Skeletal muscle satellite cell (primary cell): ENCODE data around the gene ZNF91. TPM values are rescaled to one million over a fixed set of nuclear protein-coding genes. Genes with fewer than 3 reads are reported as not detected.
A peak's percentile ranks its signal among the peaks of the same experiment; 100 is the strongest.
"Not testable (repeated sequence)": the region's sequence is repeated elsewhere in the genome, so short reads cannot be mapped to it uniquely, and the experiment has no call there.

Experiments used
- H3K27me3 ChIP-seq: 2 replicates; pipeline ENCODE4 v1.7.0; 2013; ENCODE audit warnings: low read length; ENCODE audit not compliant: control insufficient read depth, insufficient read depth
- H3K36me3 ChIP-seq: 2 replicates; pipeline ENCODE4 v1.7.0; 2013; ENCODE audit warnings: mild to moderate bottlenecking, control low read depth, low read length; ENCODE audit not compliant: insufficient read depth
- H3K4me1 ChIP-seq: 2 replicates; pipeline ENCODE4 v1.7.0; 2013; ENCODE audit warnings: low read length; ENCODE audit not compliant: control insufficient read depth, insufficient read depth
- H3K4me2 ChIP-seq: 2 replicates; pipeline ENCODE4 v1.7.0; 2013; ENCODE audit warnings: mild to moderate bottlenecking, low read length
- H3K4me3 ChIP-seq: 2 replicates; pipeline ENCODE4 v1.7.0; 2013; ENCODE audit warnings: low read length
- H3K9ac ChIP-seq: 2 replicates; pipeline ENCODE4 v1.7.0; 2013; ENCODE audit warnings: mild to moderate bottlenecking, low read depth, low read length, moderate library complexity
- H3K9me3 ChIP-seq: replicated peaks from 2 replicates; pipeline ENCODE4 v1.7.0; 2013; ENCODE audit warnings: mild to moderate bottlenecking, control low read depth, low read length
- total RNA-seq: library from RNA; depleted of rRNA; stranded (reverse); fragments of >200 nt; gene quantifications from 2 replicates; pipeline ENCODE4 v1.2.3, GENCODE V29; 2012; rRNA removed

The ZNF91 gene
- 16.8 and 18.5 TPM in 2 replicates for total RNA-seq

- Histone ChIP-seq H3K9ac (peak within 1 kb of the TSS; percentile 98), H3K4me2 (peak within 1 kb of the TSS; percentile 75), H3K36me3 (peaks cover 19% of the 10 kb centered on the region), H3K4me1 (no peaks in the 10 kb centered on the region), H3K4me3 (peak within 1 kb of the TSS; percentile 87), H3K27me3 (no peaks in the 10 kb centered on the region), H3K9me3 (peaks cover 4% of the 10 kb centered on the region)
Observed at GRCh38 chr19:23395041-23395721, at the start of gene ZNF91. Gene ZNF91 (minus strand): TSS chr19:23395471. CDS start chr19:23395354, 117 bp downstream.

- no peak overlapping the region for H3K4me2 ChIP-seq
- no peaks in the 10 kb centered on the region for H3K27me3 ChIP-seq
- no peaks in the 10 kb centered on the region for H3K4me1 ChIP-seq
- H3K9ac ChIP-seq: no peak overlapping the region
- H3K9me3 ChIP-seq: no peaks in the 10 kb centered on the region
- H3K36me3 ChIP-seq: no peaks in the 10 kb centered on the region
- H3K4me3 ChIP-seq: no peak overlapping the region
Observed at GRCh38 chr19:23440791-23441190, 45.5 kb upstream of the ZNF91 start.

GRCh38 chr19:23440207-23440606, 44.9 kb upstream of the ZNF91 start:
- H3K9me3 ChIP-seq: no peaks in the 10 kb centered on the region
- no peaks in the 10 kb centered on the region for H3K36me3 ChIP-seq
- H3K27me3 ChIP-seq: no peaks in the 10 kb centered on the region
- no peaks in the 10 kb centered on the region for H3K4me1 ChIP-seq
- H3K4me3 ChIP-seq: no peak overlapping the region
- H3K4me2 ChIP-seq: no peak overlapping the region
- no peak overlapping the region for H3K9ac ChIP-seq

- H3K36me3 ChIP-seq: no peaks in the 10 kb centered on the region
- no peaks in the 10 kb centered on the region for H3K9me3 ChIP-seq
- no peaks in the 10 kb centered on the region for H3K27me3 ChIP-seq
- H3K9ac ChIP-seq: no peak overlapping the region
- H3K4me1 ChIP-seq: no peaks in the 10 kb centered on the region
- H3K4me2 ChIP-seq: no peak overlapping the region
- H3K4me3 ChIP-seq: no peak overlapping the region
Observed at GRCh38 chr19:23439623-23440022, 44.4 kb upstream of the ZNF91 start.

GRCh38 chr19:23437901-23438300, 42.6 kb upstream of the ZNF91 start:
- H3K4me3 ChIP-seq: no peak overlapping the region
- no peak overlapping the region for H3K4me2 ChIP-seq

GRCh38 chr19:23436944-23437343, 41.7 kb upstream of the ZNF91 start:
- Histone ChIP-seq H3K9me3 (no peaks in the 10 kb centered on the region), H3K4me2 (no peak overlapping the region), H3K4me3 (no peak overlapping the region), H3K36me3 (no peaks in the 10 kb centered on the region), H3K9ac (no peak overlapping the region), H3K4me1 (no peaks in the 10 kb centered on the region), H3K27me3 (no peaks in the 10 kb centered on the region)

More at GRCh38 chr19:23437901-23438300, 42.6 kb upstream of the ZNF91 start:
- H3K9ac ChIP-seq: no peak overlapping the region
- no peaks in the 10 kb centered on the region for H3K36me3 ChIP-seq
- H3K4me1 ChIP-seq: no peaks in the 10 kb centered on the region
- H3K9me3 ChIP-seq: no peaks in the 10 kb centered on the region
- no peaks in the 10 kb centered on the region for H3K27me3 ChIP-seq

GRCh38 chr19:23436318-23436717, 41.0 kb upstream of the ZNF91 start:
- Histone ChIP-seq H3K36me3 (no peaks in the 10 kb centered on the region), H3K9me3 (no peaks in the 10 kb centered on the region), H3K4me2 (no peak overlapping the region), H3K4me1 (no peaks in the 10 kb centered on the region), H3K27me3 (no peaks in the 10 kb centered on the region), H3K4me3 (no peak overlapping the region), H3K9ac (no peak overlapping the region)

- Histone ChIP-seq H3K9me3 (no peaks in the 10 kb centered on the region), H3K4me2 (no peak overlapping the region), H3K4me1 (no peaks in the 10 kb centered on the region), H3K36me3 (no peaks in the 10 kb centered on the region), H3K27me3 (no peaks in the 10 kb centered on the region), H3K4me3 (no peak overlapping the region), H3K9ac (no peak overlapping the region)
Observed at GRCh38 chr19:23420824-23421223, 25.6 kb upstream of the ZNF91 start.

- not testable (repeated sequence) for H3K27me3 ChIP-seq, H3K9ac ChIP-seq, H3K36me3 ChIP-seq, H3K4me1 ChIP-seq, H3K9me3 ChIP-seq, H3K4me2 ChIP-seq, H3K4me3 ChIP-seq
Observed at GRCh38 chr19:23419261-23419660, 24.0 kb upstream of the ZNF91 start.

GRCh38 chr19:23415561-23416191, 20.4 kb upstream of the ZNF91 start:
- Histone ChIP-seq H3K4me1 (no peaks in the 10 kb centered on the region), H3K4me3 (peak overlapping the region; percentile 70), H3K4me2 (peak overlapping the region; percentile 75), H3K9me3 (no peaks in the 10 kb centered on the region), H3K9ac (no peak overlapping the region), H3K36me3 (no peaks in the 10 kb centered on the region), H3K27me3 (no peaks in the 10 kb centered on the region)

- peak overlapping the region; percentile 70 for H3K4me3 ChIP-seq
- no peaks in the 10 kb centered on the region for H3K9me3 ChIP-seq
- no peak overlapping the region for H3K9ac ChIP-seq
- H3K27me3 ChIP-seq: no peaks in the 10 kb centered on the region
- H3K36me3 ChIP-seq: no peaks in the 10 kb centered on the region
- H3K4me1 ChIP-seq: no peaks in the 10 kb centered on the region
- H3K4me2 ChIP-seq: peak overlapping the region; percentile 75
Observed at GRCh38 chr19:23415034-23415433, 19.8 kb upstream of the ZNF91 start.

- Histone ChIP-seq H3K36me3 (no peaks in the 10 kb centered on the region), H3K9me3 (no peaks in the 10 kb centered on the region), H3K4me1 (no peaks in the 10 kb centered on the region), H3K4me3 (no peak overlapping the region), H3K4me2 (no peak overlapping the region), H3K27me3 (no peaks in the 10 kb centered on the region), H3K9ac (no peak overlapping the region)
Observed at GRCh38 chr19:23410155-23410554, 14.9 kb upstream of the ZNF91 start.
